Hepatocyte (in vitro differentiated cells): ENCODE results near the gene SH3RF3. TPM values are rescaled to one million over a fixed set of nuclear protein-coding genes. Genes with fewer than 3 reads are reported as not detected.

Experiments
- DNase-seq: peaks from one replicate; pipeline ENCODE4 v3.0.0-alpha.2; 2016; ENCODE audit warnings: low spot score
- H2AFZ ChIP-seq: fragments of 200-600 bp; sonication (generic); 2 replicates; pipeline ENCODE4 v1.6.0; 2016; ENCODE audit warnings: antibody characterized with exemption, mild to moderate bottlenecking
- H3K27ac ChIP-seq: fragments of 200-600 bp; sonication (generic); 2 replicates; pipeline ENCODE4 v1.5.1; 2016; ENCODE audit warnings: mild to moderate bottlenecking
- H3K27me3 ChIP-seq: fragments of 200-600 bp; sonication (generic); 2 replicates; pipeline ENCODE4 v1.6.1; 2016
- H3K36me3 ChIP-seq: fragments of 200-600 bp; sonication (generic); replicated peaks from 2 replicates; pipeline ENCODE4 v1.5.1; 2016; ENCODE audit warnings: low read depth; ENCODE audit not compliant: insufficient read depth
- H3K4me1 ChIP-seq: fragments of 200-600 bp; sonication (generic); 2 replicates; pipeline ENCODE4 v1.5.1; 2016; ENCODE audit warnings: mild to moderate bottlenecking, moderate library complexity; ENCODE audit not compliant: insufficient read depth
- H3K4me2 ChIP-seq: fragments of 200-600 bp; sonication (generic); 2 replicates; pipeline ENCODE4 v1.6.0; 2016
- H3K4me3 ChIP-seq: fragments of 200-600 bp; sonication (generic); 2 replicates; pipeline ENCODE4 v1.5.1; 2016; ENCODE audit warnings: mild to moderate bottlenecking
- H3K79me2 ChIP-seq: fragments of 200-600 bp; sonication (generic); 2 replicates; pipeline ENCODE4 v1.6.0; 2017; ENCODE audit warnings: mild to moderate bottlenecking
- H3K9me2 ChIP-seq: fragments of 200-600 bp; sonication (generic); replicated peaks from 2 replicates; pipeline ENCODE4 v1.6.0; 2017; ENCODE audit warnings: mild to moderate bottlenecking; ENCODE audit not compliant: insufficient read depth
- H3K9me3 ChIP-seq: fragments of 200-600 bp; sonication (generic); 2 replicates; pipeline ENCODE4 v1.5.1; 2016; ENCODE audit warnings: low read depth, mild to moderate bottlenecking
- H4K20me1 ChIP-seq: fragments of 200-600 bp; sonication (generic); 2 replicates; pipeline ENCODE4 v1.6.0; 2016; ENCODE audit warnings: mild to moderate bottlenecking; ENCODE audit not compliant: insufficient read depth, poor library complexity, severe bottlenecking
- CTCF ChIP-seq: fragments of 200-600 bp; sonication (generic); IDR thresholded peaks from 2 replicates; pipeline ENCODE4 v1.5.1; 2016; ENCODE audit warnings: antibody characterized with exemption, mild to moderate bottlenecking; ENCODE audit not compliant: poor library complexity
- EZH2 ChIP-seq: fragments of 200-600 bp; sonication (generic); IDR thresholded peaks from 2 replicates; pipeline ENCODE4 v1.6.1; 2016; ENCODE audit warnings: antibody characterized with exemption, mild to moderate bottlenecking, borderline replicate concordance
- EZH2phosphoT487 ChIP-seq: fragments of 200-600 bp; sonication (generic); IDR thresholded peaks from one replicate; pipeline ENCODE4 v1.6.1; 2018; ENCODE audit warnings: antibody characterized with exemption, mild to moderate bottlenecking, low read depth, moderate library complexity; ENCODE audit not compliant: unreplicated experiment, severe bottlenecking
- WGBS: methylation state at CpG from one replicate; pipeline ENCODE4 v1.1.6; 2016; ENCODE audit warnings: low lambda C conversion rate; ENCODE audit errors: missing lambda C conversion rate; 5-methylcytosine and 5-hydroxymethylcytosine counted together
- polyA plus RNA-seq: library from polyadenylated mRNA; unstranded; fragments of >200 nt; fragmentation: Nextera tagmentation; extraction: Ambion mirVana; gene quantifications from 2 replicates; pipeline ENCODE4 v1.2.1, GENCODE V29; 2016
- total RNA-seq: library from RNA; depleted of rRNA; stranded (reverse); fragments of >200 nt; gene quantifications from 2 replicates; pipeline ENCODE4 v1.2.3, GENCODE V29; 2014

The SH3RF3 gene
- total and polyA plus RNA-seq, 2 experiments from 2014 or later, result 1.9 to 2.1 TPM

- H3K4me1 ChIP-seq, result peaks cover 2% of the 10 kb centered on the region
- 93% methylated on average over 7 of the region's 7 CpGs for WGBS
- DNase-seq, result no peak
Measured at GRCh38 chr2:109377976-109378375, 249.0 kb downstream of the SH3RF3 start.

GRCh38 chr2:109378682-109379081 lies 249.7 kb downstream of the SH3RF3 start:
- Histone ChIP-seq H3K79me2 (no peaks in the 10 kb centered on the region), H3K4me1 (no peaks in the 10 kb centered on the region), H4K20me1 (no peaks in the 10 kb centered on the region), H3K27ac (no peak overlapping the region), H3K9me3 (no peaks in the 10 kb centered on the region), H2AFZ (no peak overlapping the region), H3K27me3 (no peaks in the 10 kb centered on the region), H3K9me2 (no peaks in the 10 kb centered on the region), H3K36me3 (no peaks in the 10 kb centered on the region), H3K4me2 (no peak overlapping the region), H3K4me3 (no peak overlapping the region)
- TF ChIP-seq CTCF (no peak), EZH2 (no peak), EZH2phosphoT487 (no peak)
- no peak for DNase-seq

More at GRCh38 chr2:109377976-109378375, 249.0 kb downstream of the SH3RF3 start:
- no peaks in the 10 kb centered on the region for H3K27me3 ChIP-seq
- no peaks in the 10 kb centered on the region for H4K20me1 ChIP-seq
- H3K27ac ChIP-seq, result no peak overlapping the region
- H3K4me2 ChIP-seq, result no peak overlapping the region
- no peaks in the 10 kb centered on the region for H3K36me3 ChIP-seq
- H2AFZ ChIP-seq, result no peak overlapping the region
- no peaks in the 10 kb centered on the region for H3K9me3 ChIP-seq
- TF ChIP-seq EZH2 (no peak), EZH2phosphoT487 (no peak)
- H3K4me3 ChIP-seq, result no peak overlapping the region
- H3K9me2 ChIP-seq, result no peaks in the 10 kb centered on the region
- no peaks in the 10 kb centered on the region for H3K79me2 ChIP-seq

- DNase-seq, result no peak
- Histone ChIP-seq H3K79me2 (no peaks in the 10 kb centered on the region), H4K20me1 (no peaks in the 10 kb centered on the region), H3K27ac (no peak overlapping the region), H3K27me3 (no peaks in the 10 kb centered on the region), H2AFZ (no peak overlapping the region), H3K36me3 (no peaks in the 10 kb centered on the region), H3K9me2 (no peaks in the 10 kb centered on the region), H3K9me3 (no peaks in the 10 kb centered on the region), H3K4me2 (no peak overlapping the region), H3K4me3 (no peak overlapping the region), H3K4me1 (no peaks in the 10 kb centered on the region)
- whole genome bisulfite sequencing, result 82% methylated on average over 7 of the region's 7 CpGs
- TF ChIP-seq CTCF (no peak), EZH2 (no peak), EZH2phosphoT487 (no peak)
Measured at GRCh38 chr2:109379507-109379906, 250.5 kb downstream of the SH3RF3 start.

- no peak for TF ChIP-seq CTCF
- no peak for TF ChIP-seq EZH2
- TF ChIP-seq EZH2phosphoT487, result no peak
- DNase-seq, result no peak
- H3K4me3 ChIP-seq, result no peak overlapping the region
- H3K4me2 ChIP-seq, result no peak overlapping the region
- H3K4me1 ChIP-seq, result no peaks in the 10 kb centered on the region
- no peak overlapping the region for H3K27ac ChIP-seq
- H2AFZ ChIP-seq, result no peak overlapping the region
- no peaks in the 10 kb centered on the region for H3K9me3 ChIP-seq
- H3K36me3 ChIP-seq, result no peaks in the 10 kb centered on the region
- no peaks in the 10 kb centered on the region for H3K9me2 ChIP-seq
- H4K20me1 ChIP-seq, result no peaks in the 10 kb centered on the region
- H3K79me2 ChIP-seq, result no peaks in the 10 kb centered on the region
- H3K27me3 ChIP-seq, result no peaks in the 10 kb centered on the region
- 85% methylated on average over 12 of the region's 12 CpGs for WGBS
Measured at GRCh38 chr2:109380502-109381326, 251.7 kb downstream of the SH3RF3 start.
